Measurements from ENCODE around the gene PCCA. TPM values are rescaled to one million over a fixed set of nuclear protein-coding genes. Genes with fewer than 3 reads are reported as not detected.
A peak's percentile ranks its signal among the peaks of the same experiment; 100 is the strongest.

PCCA gene
- polyA plus RNA-seq, 2 of the 4 experiments (the other 2 are of a cell fraction): 13.2 to 13.7 TPM

GRCh38 chr13:100347968-100348367 is 259.1 kb downstream of the PCCA start:
- ATAC-seq: no peak
- no peak for FAIRE-seq
- no peak for TF ChIP-seq EP300 (IDR thresholded peaks at IDR 0.05)
- no peak for TF ChIP-seq FOXS1 (CRISPR knock-in tag; IDR thresholded peaks at IDR 0.05)
- TF ChIP-seq PBX3 (IDR thresholded peaks at IDR 0.05): no peak
- TF ChIP-seq RCOR1 (IDR thresholded peaks at IDR 0.05; ENCODE audit: low read depth, low read length): no peak
- TF ChIP-seq MAX (IDR thresholded peaks at IDR 0.05): no peak
- TF ChIP-seq ESRRA (IDR thresholded peaks at IDR 0.05; ENCODE audit: borderline replicate concordance, low read length): no peak
- no peak for TF ChIP-seq GATA3 (IDR thresholded peaks at IDR 0.05; ENCODE audit: borderline replicate concordance)
- no peak for TF ChIP-seq POLR2A (IDR thresholded peaks at IDR 0.05; ENCODE audit: low read length)
- no peak for TF ChIP-seq RARB (CRISPR knock-in tag; IDR thresholded peaks at IDR 0.05)
- no peak for TF ChIP-seq NFE2L2 (conservative IDR thresholded peaks at IDR 0.05; ENCODE audit: low read length)
- TF ChIP-seq HOXB5 (CRISPR knock-in tag; IDR thresholded peaks at IDR 0.05): no peak
- TF ChIP-seq KDM1A (IDR thresholded peaks at IDR 0.05; ENCODE audit: low read depth): no peak
- ChIA-PET CTCF (no interaction called here), POLR2A (no interaction called here)
- WGBS (ENCODE audit: missing lambda C conversion rate): 39% methylated on average over 3 of the region's 3 CpGs
- Histone ChIP-seq H3K4me3 (no peak overlapping the region), H3K27ac (no peak overlapping the region), H3K4me2 (peak overlapping the region; percentile 7; the same call in 1 of the 3 replicates), H3K9me3 (no peaks in the 10 kb centered on the region), H3K4me1 (peaks cover 4% of the 10 kb centered on the region; the same call in 2 of the 3 replicates)
- DNase-seq (ENCODE audit: low read depth in 1 of 2, low spot score in 1 of 2): peak in 1 of 2 experiments; percentile 21

- Histone ChIP-seq H3K4me1 (peaks cover 4% of the 10 kb centered on the region; the same call in 2 of the 3 replicates), H3K4me3 (no peak overlapping the region), H3K9me3 (no peaks in the 10 kb centered on the region), H3K27ac (no peak overlapping the region), H3K4me2 (no peak overlapping the region)
- FAIRE-seq (no peak), ATAC-seq (no peak), DNase-seq (ENCODE audit: low read depth in 1 of 2, low spot score in 1 of 2) (no peak)
- ChIA-PET CTCF (no interaction called here), POLR2A (no interaction called here)
- TF ChIP-seq KDM5A (IDR thresholded peaks at IDR 0.05) (no peak), MAX (IDR thresholded peaks at IDR 0.05) (no peak), HOXA7 (CRISPR knock-in tag; IDR thresholded peaks at IDR 0.05) (no peak), JUN (IDR thresholded peaks at IDR 0.05) (no peak), ZSCAN20 (CRISPR knock-in tag; IDR thresholded peaks at IDR 0.05) (no peak), RAD21 (conservative IDR thresholded peaks at IDR 0.05 in 1 of 2, IDR thresholded peaks at IDR 0.05 in 1 of 2) (no peak), EP300 (IDR thresholded peaks at IDR 0.05) (no peak), KDM1A (IDR thresholded peaks at IDR 0.05; ENCODE audit: low read depth) (no peak), RFX5 (IDR thresholded peaks at IDR 0.05) (no peak), REST (IDR thresholded peaks at IDR 0.05) (no peak), ELK1 (IDR thresholded peaks at IDR 0.05; ENCODE audit: low read depth, low read length) (no peak)
- 24% methylated on average over 3 of the region's 3 CpGs for WGBS (ENCODE audit: missing lambda C conversion rate)
Measured at GRCh38 chr13:100349594-100349993, 260.7 kb downstream of the PCCA start.

Measured in A549 (cell line).